SK-N-SH treated with all-trans-retinoic acid at 6 μM for 48 hours (cell line): Measurements from ENCODE around the gene HACL1.

Source experiments
- ARNTL ChIP-seq: fragments of 450-650 bp; formaldehyde crosslinking; IDR thresholded peaks from 2 replicates; pipeline ENCODE4 v1.5.0; 2020; ENCODE audit warnings: low read depth, mild to moderate bottlenecking, moderate library complexity, borderline replicate concordance
- CREB5 ChIP-seq: fragments of 250-450 bp; sonication (Bioruptor Pico); IDR thresholded peaks from 2 replicates; pipeline ENCODE4 v1.5.1; 2020; ENCODE audit warnings: low read depth, mild to moderate bottlenecking, moderate library complexity
- CSDC2 ChIP-seq: fragments of 250-450 bp; sonication (Bioruptor Pico); IDR thresholded peaks from 2 replicates; pipeline ENCODE4 v1.5.0; 2020; ENCODE audit warnings: mild to moderate bottlenecking, moderate library complexity
- ESRRG ChIP-seq: fragments of 250-450 bp; sonication (Bioruptor Pico); IDR thresholded peaks from 2 replicates; pipeline ENCODE4 v1.6.1; 2021; ENCODE audit warnings: mild to moderate bottlenecking
- ISL1 ChIP-seq: fragments of 250-450 bp; sonication (Bioruptor Pico); IDR thresholded peaks from 2 replicates; pipeline ENCODE4 v2.1.2; 2022; ENCODE audit warnings: mild to moderate bottlenecking, moderate library complexity
- PATZ1 ChIP-seq: fragments of 250-450 bp; sonication (Bioruptor Pico); IDR thresholded peaks from 2 replicates; pipeline ENCODE4 v1.8.0; 2020; ENCODE audit warnings: mild to moderate bottlenecking, moderate library complexity, borderline replicate concordance
- RARB ChIP-seq: fragments of 250-450 bp; sonication (Bioruptor Pico); IDR thresholded peaks from 2 replicates; pipeline ENCODE4 v1.8.0; 2021; ENCODE audit warnings: mild to moderate bottlenecking, moderate library complexity
- TCF4 ChIP-seq: fragments of 250-450 bp; sonication (Bioruptor Pico); IDR thresholded peaks from 2 replicates; pipeline ENCODE4 v1.8.0; 2021; ENCODE audit warnings: mild to moderate bottlenecking, moderate library complexity, borderline replicate concordance
- TOX ChIP-seq: fragments of 250-450 bp; sonication (Bioruptor Pico); IDR thresholded peaks from 2 replicates; pipeline ENCODE4 v1.8.0; 2021; ENCODE audit warnings: mild to moderate bottlenecking, moderate library complexity, borderline replicate concordance
- ZC3H10 ChIP-seq: fragments of 250-450 bp; sonication (Bioruptor Pico); IDR thresholded peaks from 2 replicates; pipeline ENCODE4 v1.5.1; 2021; ENCODE audit warnings: mild to moderate bottlenecking, moderate library complexity
- ZFP30 ChIP-seq: fragments of 450-650 bp; formaldehyde crosslinking; IDR thresholded peaks from 2 replicates; pipeline ENCODE4 v1.5.0; 2022; ENCODE audit warnings: mild to moderate bottlenecking, moderate library complexity
- ZNF70 ChIP-seq: fragments of 450-650 bp; formaldehyde crosslinking; IDR thresholded peaks from 2 replicates; pipeline ENCODE4 v1.5.0; 2020; ENCODE audit warnings: mild to moderate bottlenecking, moderate library complexity

GRCh38 chr3:15513810-15514662 lies 87.3 kb downstream of the HACL1 start:
- TF ChIP-seq PATZ1, result no peak
- TF ChIP-seq ARNTL, result no peak
- no peak for TF ChIP-seq ISL1 (CRISPR knock-in tag)
- no peak for TF ChIP-seq TCF4 (CRISPR knock-in tag)
- no peak for TF ChIP-seq CREB5 (CRISPR knock-in tag)
- no peak for TF ChIP-seq ZFP30 (CRISPR knock-in tag)
- no peak for TF ChIP-seq ZNF70 (CRISPR knock-in tag)
- no peak for TF ChIP-seq ESRRG (CRISPR knock-in tag)
- no peak for TF ChIP-seq CSDC2 (CRISPR knock-in tag)
- no peak for TF ChIP-seq RARB
- no peak for TF ChIP-seq ZC3H10 (CRISPR knock-in tag)
- TF ChIP-seq TOX (CRISPR knock-in tag), result no peak
